HCT116 (cell line): ENCODE results near the gene MTSS2. TPM values are rescaled to one million over a fixed set of nuclear protein-coding genes. Genes with fewer than 3 reads are reported as not detected.

Experiments used
- ATAC-seq: fragments of 200-7000 bp; cut with Tn5 transposase; 2 replicates; pipeline ENCODE4 v1.9.1; 2020; ENCODE audit warnings: mild to moderate bottlenecking, moderate library complexity
- BruUV-seq: library from RNA; stranded (reverse); fragments of 400-500 nt; replicated peaks from 2 replicates; lab custom pipeline; 2021; lab: Mats Ljungman, UMichigan
- CTCF ChIA-PET: fragments of 300-600 bp; sonication (Branson Sonifier 250); formaldehyde crosslinking; loops from one replicate; lab custom pipeline; 2021; ENCODE audit warnings: antibody characterized with exemption; lab: Charles Lee
- POLR2A ChIA-PET: fragments of 300-600, 350-600 bp; sonication (Branson Sonifier 250); formaldehyde crosslinking; loops from one replicate; lab custom pipeline; 2021; ENCODE audit warnings: antibody characterized with exemption; lab: Charles Lee
- RAD21 ChIA-PET, 2 experiments: fragments of 300-600 bp; sonication (Branson Sonifier 250); formaldehyde crosslinking; loops; one replicate each; lab custom pipeline; 2023; ENCODE audit warnings: low total read pairs in 2 of 2; ENCODE audit not compliant: uncharacterized antibody in 2 of 2, unreplicated experiment in 2 of 2, low non-redundant PET in 1 of 2; lab: Charles Lee
- DNase-seq: peaks from one replicate; pipeline ENCODE4 v3.0.0-alpha.2; 2010; ENCODE audit warnings: low read depth, low spot score
- H2AFZ ChIP-seq: fragments of 200-600 bp; shearing (Covaris generic), sonication (generic); 2 replicates; pipeline ENCODE4 v1.6.1; 2017; ENCODE audit warnings: low read depth, mixed run types, mixed read lengths, antibody characterized with exemption, low read length; ENCODE audit not compliant: poor library complexity, severe bottlenecking
- H3K27ac ChIP-seq: 2 replicates; pipeline ENCODE4 v1.5.1; 2012; ENCODE audit warnings: low read depth, low read length
- H3K27me3 ChIP-seq: fragments of 200-600 bp; sonication (generic); 2 replicates; pipeline ENCODE4 v1.6.1; 2016; ENCODE audit warnings: mixed run types, low read length, mixed read lengths; ENCODE audit not compliant: insufficient read depth
- H3K36me3 ChIP-seq, 2 experiments: fragments of 200-500 bp in 1 of 2; fragments of 200-600 bp in 1 of 2; sonication (Bioruptor generic) in 1 of 2; sonication (generic) in 1 of 2; 2 replicates each; pipeline versions ENCODE4 v1.5.1 to v1.6.1; 2014 to 2016; ENCODE audit warnings: low read length in 2 of 2, inconsistent platforms in 1 of 2, mixed read lengths in 1 of 2, mixed run types in 1 of 2; ENCODE audit not compliant: insufficient read depth in 2 of 2, control insufficient read depth in 1 of 2
- H3K4me1 ChIP-seq, 2 experiments: fragments of 200-600 bp in 1 of 2; sonication (generic) in 1 of 2; 2 replicates each; pipeline versions ENCODE4 v1.5.1 to v1.6.1; 2012 to 2017; ENCODE audit warnings: low read length in 2 of 2, inconsistent platforms in 1 of 2, mild to moderate bottlenecking in 1 of 2, mixed read lengths in 1 of 2, mixed run types in 1 of 2, moderate library complexity in 1 of 2; ENCODE audit not compliant: insufficient read depth in 2 of 2, control insufficient read depth in 1 of 2
- H3K4me2 ChIP-seq: fragments of 200-600 bp; sonication (generic); 2 replicates; pipeline ENCODE4 v1.6.1; 2017; ENCODE audit warnings: mixed run types, low read length, mixed read lengths
- H3K4me3 ChIP-seq, 2 experiments: fragments of 200-600 bp in 1 of 2; sonication (generic) in 1 of 2; replicated peaks in 1 of 2; 2 replicates each; pipeline ENCODE4 v1.5.1; 2011 to 2016; ENCODE audit warnings: low read length in 2 of 2, control low read depth in 1 of 2, low read depth in 1 of 2, mild to moderate bottlenecking in 1 of 2, mixed read lengths in 1 of 2, mixed run types in 1 of 2
- H3K79me2 ChIP-seq: fragments of 200-600 bp; sonication (generic); 2 replicates; pipeline ENCODE4 v1.6.1; 2017; ENCODE audit warnings: mild to moderate bottlenecking, mixed run types, low read length, moderate library complexity, mixed read lengths; ENCODE audit not compliant: insufficient read depth
- H3K9ac ChIP-seq: fragments of 200-600 bp; sonication (generic); 2 replicates; pipeline ENCODE4 v1.6.1; 2016; ENCODE audit warnings: low read length, mixed read lengths
- H3K9me2 ChIP-seq: fragments of 200-600 bp; sonication (generic), shearing (Covaris generic); 2 replicates; pipeline ENCODE4 v1.6.1; 2017; ENCODE audit warnings: mixed run types, mild to moderate bottlenecking, moderate library complexity; ENCODE audit not compliant: insufficient read depth
- H3K9me3 ChIP-seq, 2 experiments: fragments of 200-500 bp in 1 of 2; fragments of 200-600 bp in 1 of 2; sonication (Bioruptor generic) in 1 of 2; sonication (generic) in 1 of 2; 2 replicates each; pipeline ENCODE4 v1.6.1; 2014 to 2017; ENCODE audit warnings: low read length in 2 of 2, mixed read lengths in 2 of 2, inconsistent platforms in 1 of 2, low read depth in 1 of 2, mild to moderate bottlenecking in 1 of 2, mixed run types in 1 of 2, moderate library complexity in 1 of 2; ENCODE audit not compliant: control insufficient read depth in 1 of 2, insufficient read depth in 1 of 2
- H4K20me1 ChIP-seq: fragments of 200-600 bp; sonication (generic), shearing (Covaris generic); 2 replicates; pipeline ENCODE4 v1.6.1; 2017; ENCODE audit warnings: mixed run types, mild to moderate bottlenecking, moderate library complexity; ENCODE audit not compliant: insufficient read depth
- CBX3 ChIP-seq: IDR thresholded peaks from 2 replicates; pipeline ENCODE4 v1.6.1; 2012; ENCODE audit warnings: low read depth
- EZH2 ChIP-seq: fragments of 200-600 bp; sonication (generic); IDR thresholded peaks from 2 replicates; pipeline ENCODE4 v1.6.1; 2017; ENCODE audit warnings: antibody characterized with exemption, mixed run types
- EZH2phosphoT487 ChIP-seq: fragments of 200-600 bp; IDR thresholded peaks from 2 replicates; pipeline ENCODE4 v1.6.1; 2018; ENCODE audit warnings: antibody characterized with exemption, borderline replicate concordance
- POLR2A ChIP-seq: IDR thresholded peaks from 2 replicates; pipeline ENCODE4 v1.7.0; 2011; ENCODE audit warnings: borderline replicate concordance; ENCODE audit not compliant: insufficient read depth, insufficient read length; ENCODE audit errors: extremely low read depth
- SIN3A ChIP-seq: IDR thresholded peaks from 2 replicates; pipeline ENCODE4 v1.6.1; 2012; ENCODE audit warnings: low read depth
- SP1 ChIP-seq: IDR thresholded peaks from 2 replicates; pipeline ENCODE4 v1.6.1; 2012; ENCODE audit warnings: low read depth
- TCF7L2 ChIP-seq: IDR thresholded peaks from 2 replicates; pipeline ENCODE4 v1.7.0; 2011; ENCODE audit warnings: borderline replicate concordance, inconsistent platforms; ENCODE audit not compliant: insufficient read depth, insufficient read length; ENCODE audit errors: extremely low read depth
- YY1 ChIP-seq: IDR thresholded peaks from 2 replicates; pipeline ENCODE4 v1.6.1; 2011; ENCODE audit warnings: low read length, low read depth, moderate library complexity, mild to moderate bottlenecking; ENCODE audit not compliant: insufficient replicate concordance; ENCODE audit errors: extremely low read depth
- ZFX ChIP-seq: fragments of 450-650 bp; IDR thresholded peaks from 2 replicates; pipeline ENCODE4 v1.6.1; 2017
- ZNF274 ChIP-seq: fragments of 200-500 bp; sonication (Bioruptor generic); IDR thresholded peaks from 2 replicates; pipeline ENCODE4 v1.6.1; 2014; ENCODE audit warnings: mild to moderate bottlenecking, low read depth, low read length, inconsistent platforms
- intact Hi-C: fragments of 100-400 bp; cut with micrococcal nuclease; formaldehyde crosslinking; loops from 2 replicates; pipeline ENCODE4 v1.10.0; 2022
- total RNA-seq: library from RNA; stranded (reverse); gene quantifications from one replicate; pipeline ENCODE4 v1.2.1, GENCODE V29; 2021; ENCODE audit not compliant: unreplicated experiment
- TF ChIP-seq, protein P1 (sequence below): IDR thresholded peaks from 2 replicates; pipeline ENCODE4 v1.6.1; 2012; ENCODE audit warnings: low read depth

The MTSS2 gene
- total RNA-seq, 1 experiment from 2014 or later = 41.8 TPM

DNA sequence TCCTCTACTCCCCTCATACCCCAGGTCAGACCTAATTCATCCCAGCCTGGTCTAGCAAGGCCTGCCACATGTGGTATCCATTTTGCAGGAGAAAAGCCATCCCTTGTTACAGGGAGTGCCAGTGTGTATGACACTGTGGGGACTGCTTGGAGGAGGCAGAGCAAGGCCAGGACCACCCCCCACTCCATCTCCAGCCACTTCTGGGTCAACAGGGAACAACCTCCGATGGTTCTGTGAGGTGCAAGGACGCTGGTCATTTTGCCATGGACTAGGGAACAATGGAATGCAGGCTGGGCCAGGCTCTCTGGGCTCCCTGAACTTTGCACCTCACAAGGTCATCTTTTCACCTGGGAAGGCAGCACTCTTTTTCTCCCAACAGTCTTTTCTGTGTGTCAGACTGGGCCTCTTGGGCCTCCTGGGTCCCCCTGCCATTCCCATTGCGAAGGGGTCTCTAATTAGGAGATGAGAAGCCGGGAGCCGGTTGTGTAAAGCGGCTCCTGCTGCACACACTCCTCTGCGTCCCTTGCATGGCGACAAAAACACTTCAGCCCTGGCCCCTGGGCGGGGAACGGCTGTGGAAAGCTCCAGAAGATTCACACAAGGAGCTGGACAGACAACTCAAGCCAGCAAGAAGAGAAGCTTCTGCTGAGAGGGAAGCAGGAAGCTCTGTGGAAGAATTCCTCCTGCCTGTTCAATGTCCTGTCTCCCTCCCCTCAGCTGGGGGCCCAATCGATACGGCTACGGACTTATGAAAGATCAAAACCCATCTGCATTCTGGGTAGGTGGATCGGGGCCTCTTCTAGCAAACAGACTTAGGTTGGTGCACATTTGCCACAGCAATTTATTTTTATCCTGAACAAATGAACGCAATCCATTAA lies 38.5 kb upstream of the MTSS2 start:
- Histone ChIP-seq H3K4me1 (no peaks in the 10 kb centered on the region), H3K9ac (no peak overlapping the region), H3K9me2 (no peaks in the 10 kb centered on the region), H2AFZ (no peak overlapping the region), H3K79me2 (no peaks in the 10 kb centered on the region), H3K27ac (no peak overlapping the region)
- ATAC-seq (no peak), DNase-seq (no peak)
- intact Hi-C loops = no loop called here
- POLR2A ChIA-PET = no interaction called here
- BruUV-seq = no TSS peak
- TF ChIP-seq TCF7L2 (no peak), YY1 (no peak), SIN3A (no peak), EZH2phosphoT487 (no peak), ZFX (no peak), EZH2 (no peak), POLR2A (no peak), SP1 (no peak), ZNF274 (no peak), CBX3 (no peak)
- TF ChIP-seq, protein P1, sequence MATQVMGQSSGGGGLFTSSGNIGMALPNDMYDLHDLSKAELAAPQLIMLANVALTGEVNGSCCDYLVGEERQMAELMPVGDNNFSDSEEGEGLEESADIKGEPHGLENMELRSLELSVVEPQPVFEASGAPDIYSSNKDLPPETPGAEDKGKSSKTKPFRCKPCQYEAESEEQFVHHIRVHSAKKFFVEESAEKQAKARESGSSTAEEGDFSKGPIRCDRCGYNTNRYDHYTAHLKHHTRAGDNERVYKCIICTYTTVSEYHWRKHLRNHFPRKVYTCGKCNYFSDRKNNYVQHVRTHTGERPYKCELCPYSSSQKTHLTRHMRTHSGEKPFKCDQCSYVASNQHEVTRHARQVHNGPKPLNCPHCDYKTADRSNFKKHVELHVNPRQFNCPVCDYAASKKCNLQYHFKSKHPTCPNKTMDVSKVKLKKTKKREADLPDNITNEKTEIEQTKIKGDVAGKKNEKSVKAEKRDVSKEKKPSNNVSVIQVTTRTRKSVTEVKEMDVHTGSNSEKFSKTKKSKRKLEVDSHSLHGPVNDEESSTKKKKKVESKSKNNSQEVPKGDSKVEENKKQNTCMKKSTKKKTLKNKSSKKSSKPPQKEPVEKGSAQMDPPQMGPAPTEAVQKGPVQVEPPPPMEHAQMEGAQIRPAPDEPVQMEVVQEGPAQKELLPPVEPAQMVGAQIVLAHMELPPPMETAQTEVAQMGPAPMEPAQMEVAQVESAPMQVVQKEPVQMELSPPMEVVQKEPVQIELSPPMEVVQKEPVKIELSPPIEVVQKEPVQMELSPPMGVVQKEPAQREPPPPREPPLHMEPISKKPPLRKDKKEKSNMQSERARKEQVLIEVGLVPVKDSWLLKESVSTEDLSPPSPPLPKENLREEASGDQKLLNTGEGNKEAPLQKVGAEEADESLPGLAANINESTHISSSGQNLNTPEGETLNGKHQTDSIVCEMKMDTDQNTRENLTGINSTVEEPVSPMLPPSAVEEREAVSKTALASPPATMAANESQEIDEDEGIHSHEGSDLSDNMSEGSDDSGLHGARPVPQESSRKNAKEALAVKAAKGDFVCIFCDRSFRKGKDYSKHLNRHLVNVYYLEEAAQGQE = no peak
- TF ChIP-seq, all 23 proteins: peak for 0
- Histone ChIP-seq H3K36me3 (no peaks in the 10 kb centered on the region), H3K4me3 (no peak overlapping the region), H3K27me3 (no peaks in the 10 kb centered on the region), H4K20me1 (no peaks in the 10 kb centered on the region), H3K4me2 (no peak overlapping the region), H3K9me3 (no peaks in the 10 kb centered on the region)
- ChIA-PET CTCF (no interaction called here), RAD21 (no interaction called here)
